A549 (cell line): ENCODE results near the gene SURF1.

Experiments
- POLR2A ChIP-seq: IDR thresholded peaks from 2 replicates; pipeline ENCODE4 v1.6.1; 2012; ENCODE audit warnings: mild to moderate bottlenecking, low read length
- TP53 ChIP-seq: fragments of 250-450 bp; sonication (Bioruptor Pico); IDR thresholded peaks from 2 replicates; pipeline ENCODE4 v1.5.0; 2021; ENCODE audit warnings: mild to moderate bottlenecking, moderate library complexity
- TF ChIP-seq, protein P1 (sequence below): fragments of 450-650 bp; IDR thresholded peaks from 2 replicates; pipeline ENCODE4 v1.6.1; 2014; ENCODE audit warnings: antibody characterized with exemption
- TF ChIP-seq, protein P2 (sequence below): IDR thresholded peaks from 2 replicates; pipeline ENCODE4 v1.6.1; 2012
- TF ChIP-seq, protein P3 (sequence below): fragments of >200 bp; sonication (Bioruptor Twin); formaldehyde crosslinking; IDR thresholded peaks from 3 replicates; pipeline ENCODE4 v1.5.1; 2016

DNA sequence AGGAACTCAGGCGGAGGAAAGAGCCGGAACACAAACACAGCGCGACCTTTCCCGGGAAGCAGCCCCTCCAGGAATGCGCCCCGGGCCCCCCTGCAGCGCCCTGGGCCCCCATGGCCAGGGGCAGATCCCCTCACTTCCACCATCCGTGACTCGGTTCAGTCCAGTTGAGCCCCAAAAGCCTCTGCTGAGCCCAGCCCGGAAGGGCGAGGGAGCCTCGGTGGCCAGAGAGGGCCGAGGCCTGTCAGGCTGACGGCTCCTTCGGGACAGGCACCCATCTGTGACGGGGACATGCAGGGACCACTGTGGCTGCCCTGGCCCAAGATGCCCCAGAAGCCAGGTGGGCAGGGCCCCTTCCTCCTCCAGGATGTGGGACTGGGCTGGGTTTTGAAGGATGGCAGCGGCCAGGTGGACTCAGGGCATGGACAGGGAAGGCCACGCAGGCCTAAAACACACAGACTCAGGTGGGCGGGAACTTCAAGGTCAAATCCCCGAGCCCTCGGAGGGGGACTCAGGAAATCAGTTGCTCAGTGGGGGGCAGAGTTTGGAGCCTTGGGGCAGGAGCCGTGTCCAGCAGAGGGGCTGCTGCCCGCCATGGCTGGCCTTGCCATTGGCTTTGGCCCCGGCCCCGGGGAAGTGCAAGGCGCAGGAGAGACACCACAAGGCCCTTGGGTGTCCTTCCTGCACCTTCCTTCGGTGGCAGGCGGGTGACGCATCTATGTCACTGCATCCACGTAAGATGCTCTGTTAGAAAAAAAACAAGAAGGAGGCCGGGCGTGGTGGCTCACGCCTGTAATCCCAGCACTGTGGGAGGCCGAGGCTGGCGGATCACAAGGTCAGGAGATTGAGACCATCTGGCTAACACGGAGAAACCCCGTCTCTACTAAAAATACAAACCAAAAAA lies 51.6 kb downstream of the SURF1 start:
- TF ChIP-seq TP53 (CRISPR knock-in tag), result no peak
- TF ChIP-seq POLR2A, result no peak
- TF ChIP-seq, protein P1, sequence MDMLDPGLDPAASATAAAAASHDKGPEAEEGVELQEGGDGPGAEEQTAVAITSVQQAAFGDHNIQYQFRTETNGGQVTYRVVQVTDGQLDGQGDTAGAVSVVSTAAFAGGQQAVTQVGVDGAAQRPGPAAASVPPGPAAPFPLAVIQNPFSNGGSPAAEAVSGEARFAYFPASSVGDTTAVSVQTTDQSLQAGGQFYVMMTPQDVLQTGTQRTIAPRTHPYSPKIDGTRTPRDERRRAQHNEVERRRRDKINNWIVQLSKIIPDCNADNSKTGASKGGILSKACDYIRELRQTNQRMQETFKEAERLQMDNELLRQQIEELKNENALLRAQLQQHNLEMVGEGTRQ, result no peak
- TF ChIP-seq, protein P2, sequence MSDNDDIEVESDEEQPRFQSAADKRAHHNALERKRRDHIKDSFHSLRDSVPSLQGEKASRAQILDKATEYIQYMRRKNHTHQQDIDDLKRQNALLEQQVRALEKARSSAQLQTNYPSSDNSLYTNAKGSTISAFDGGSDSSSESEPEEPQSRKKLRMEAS, result no peak
- TF ChIP-seq, protein P3, sequence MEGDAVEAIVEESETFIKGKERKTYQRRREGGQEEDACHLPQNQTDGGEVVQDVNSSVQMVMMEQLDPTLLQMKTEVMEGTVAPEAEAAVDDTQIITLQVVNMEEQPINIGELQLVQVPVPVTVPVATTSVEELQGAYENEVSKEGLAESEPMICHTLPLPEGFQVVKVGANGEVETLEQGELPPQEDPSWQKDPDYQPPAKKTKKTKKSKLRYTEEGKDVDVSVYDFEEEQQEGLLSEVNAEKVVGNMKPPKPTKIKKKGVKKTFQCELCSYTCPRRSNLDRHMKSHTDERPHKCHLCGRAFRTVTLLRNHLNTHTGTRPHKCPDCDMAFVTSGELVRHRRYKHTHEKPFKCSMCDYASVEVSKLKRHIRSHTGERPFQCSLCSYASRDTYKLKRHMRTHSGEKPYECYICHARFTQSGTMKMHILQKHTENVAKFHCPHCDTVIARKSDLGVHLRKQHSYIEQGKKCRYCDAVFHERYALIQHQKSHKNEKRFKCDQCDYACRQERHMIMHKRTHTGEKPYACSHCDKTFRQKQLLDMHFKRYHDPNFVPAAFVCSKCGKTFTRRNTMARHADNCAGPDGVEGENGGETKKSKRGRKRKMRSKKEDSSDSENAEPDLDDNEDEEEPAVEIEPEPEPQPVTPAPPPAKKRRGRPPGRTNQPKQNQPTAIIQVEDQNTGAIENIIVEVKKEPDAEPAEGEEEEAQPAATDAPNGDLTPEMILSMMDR, result no peak
